Keratinocyte (primary cell): ENCODE results near the gene TENM3. TPM values are rescaled to one million over a fixed set of nuclear protein-coding genes. Genes with fewer than 3 reads are reported as not detected.

Source experiments
- DNase-seq: peaks from one replicate; pipeline ENCODE4 v3.0.0-alpha.2; 2011; ENCODE audit warnings: low read depth, missing footprints, low spot score
- FAIRE-seq: peaks from 2 replicates; lab custom pipeline; 2011; peaks lifted over from hg19 to GRCh38; lab: Jason Lieb, UNC
- H2AFZ ChIP-seq: 2 replicates; pipeline ENCODE4 v1.6.0; 2012; ENCODE audit warnings: low read length, control low read depth, inconsistent platforms; ENCODE audit not compliant: control insufficient read depth
- H3K27ac ChIP-seq: 2 replicates; pipeline ENCODE4 v1.5.1; 2011; ENCODE audit warnings: low read length; ENCODE audit not compliant: control insufficient read depth, insufficient read depth
- H3K27me3 ChIP-seq: 3 replicates; pipeline ENCODE4 v1.6.0; 2011; ENCODE audit warnings: low read length; ENCODE audit not compliant: control insufficient read depth, insufficient read depth; ENCODE audit errors: extremely low read depth
- H3K36me3 ChIP-seq, 2 experiments: 2 replicates in 1 of 2; 3 replicates in 1 of 2; pipeline ENCODE4 v1.5.1; 2011; ENCODE audit warnings: low read length in 2 of 2, mild to moderate bottlenecking in 1 of 2; ENCODE audit not compliant: control insufficient read depth in 2 of 2, insufficient read depth in 2 of 2; ENCODE audit errors: extremely low read depth in 1 of 2
- H3K4me1 ChIP-seq: 3 replicates; pipeline ENCODE4 v1.5.1; 2011; ENCODE audit warnings: low read length; ENCODE audit not compliant: control insufficient read depth, insufficient read depth; ENCODE audit errors: extremely low read depth
- H3K4me2 ChIP-seq: 3 replicates; pipeline ENCODE4 v1.6.0; 2011; ENCODE audit warnings: low read depth, low read length; ENCODE audit not compliant: control insufficient read depth, insufficient read depth; ENCODE audit errors: extremely low read depth
- H3K4me3 ChIP-seq, 3 experiments: fragments of 200-600 bp in 1 of 3; sonication (generic) in 1 of 3; 2 replicates in 2 of 3; 3 replicates in 1 of 3; pipeline ENCODE4 v1.5.1; 2011 to 2016; ENCODE audit warnings: low read length in 3 of 3, mild to moderate bottlenecking in 3 of 3, control low read depth in 2 of 3, inconsistent platforms in 1 of 3, low read depth in 1 of 3, mixed read lengths in 1 of 3, mixed run types in 1 of 3, moderate library complexity in 1 of 3; ENCODE audit not compliant: control insufficient read depth in 2 of 3, insufficient read depth in 2 of 3; ENCODE audit errors: extremely low read depth in 1 of 3
- H3K79me2 ChIP-seq: 2 replicates; pipeline ENCODE4 v1.6.0; 2012; ENCODE audit warnings: low read length; ENCODE audit not compliant: control insufficient read depth, insufficient read depth
- H3K9ac ChIP-seq: 3 replicates; pipeline ENCODE4 v1.6.0; 2011; ENCODE audit warnings: low read length; ENCODE audit not compliant: control insufficient read depth, insufficient read depth; ENCODE audit errors: extremely low read depth
- H3K9me1 ChIP-seq: 3 replicates; pipeline ENCODE4 v1.6.0; 2011; ENCODE audit warnings: low read length; ENCODE audit not compliant: control insufficient read depth, insufficient read depth; ENCODE audit errors: extremely low read depth
- H3K9me3 ChIP-seq: 2 replicates; pipeline ENCODE4 v1.5.1; 2012; ENCODE audit warnings: low read depth, low read length; ENCODE audit not compliant: control insufficient read depth
- H4K20me1 ChIP-seq: 3 replicates; pipeline ENCODE4 v1.6.0; 2011; ENCODE audit warnings: low read length; ENCODE audit not compliant: control insufficient read depth, insufficient read depth; ENCODE audit errors: extremely low read depth
- CTCF ChIP-seq, 3 experiments: IDR thresholded peaks in 1 of 3; conservative IDR thresholded peaks in 1 of 3; optimal IDR thresholded peaks in 1 of 3; 2 replicates in 2 of 3; 3 replicates in 1 of 3; pipeline versions ENCODE3 to v1.5.1; 2011; ENCODE audit warnings: low read length in 3 of 3, mild to moderate bottlenecking in 3 of 3, moderate library complexity in 2 of 3, control low read depth in 1 of 3, inconsistent platforms in 1 of 3; ENCODE audit not compliant: insufficient read depth in 2 of 3; ENCODE audit errors: extremely low read depth in 1 of 3
- EZH2 ChIP-seq: IDR thresholded peaks from one replicate; pipeline ENCODE4 v1.6.1; 2012; ENCODE audit warnings: inconsistent platforms, mild to moderate bottlenecking, low read length, moderate library complexity
- dilution Hi-C: fragments of 300-500 bp; cut with MboI; formaldehyde crosslinking; loops from one replicate; pipeline ENCODE4 v1.7.0; 2020; ENCODE audit warnings: low sequenced_read_pairs; ENCODE audit not compliant: extremely low pct_ligation_motif_present
- polyA plus RNA-seq, 5 experiments: library from polyadenylated mRNA; depleted of rRNA in 3 of 5; stranded (reverse) in 3 of 5; stranded (forward) in 1 of 5; unstranded in 1 of 5; fragments of >200 nt; gene quantifications; 1 replicate in 1 of 5; 2 replicates in 3 of 5; 3 replicates in 1 of 5; pipeline versions ENCODE4 v1.2.1 to v1.2.3, GENCODE V29; 2011 to 2012; ENCODE audit warnings: missing spikeins in 2 of 5, low read depth in 1 of 5, low replicate concordance in 1 of 5

The TENM3 gene
- polyA plus RNA-seq, 1 donor (not counting 4 experiments of a cell fraction or from before 2014, with no cell fraction given), result 17.0 TPM

GRCh38 chr4:182786991-182787390 lies 543.8 kb downstream of the TENM3 start:
- Histone ChIP-seq H3K9me1 (no peaks in the 10 kb centered on the region), H3K36me3 (peaks cover 4% of the 10 kb centered on the region in 2 experiments), H3K27ac (no peak overlapping the region), H4K20me1 (no peaks in the 10 kb centered on the region), H3K79me2 (no peaks in the 10 kb centered on the region), H3K4me1 (no peaks in the 10 kb centered on the region), H3K9ac (no peak overlapping the region), H3K27me3 (no peaks in the 10 kb centered on the region), H3K9me3 (no peaks in the 10 kb centered on the region), H2AFZ (no peak overlapping the region), H3K4me3 (no peak overlapping the region), H3K4me2 (no peak overlapping the region)
- DNase-seq, result no peak
- dilution Hi-C loops, result no loop called here
- TF ChIP-seq EZH2 (no peak), CTCF (optimal IDR thresholded peaks at IDR 0.05 in 1 of 3, IDR thresholded peaks at IDR 0.05 in 1 of 3, conservative IDR thresholded peaks at IDR 0.05 in 1 of 3; ENCODE audit: extremely low read depth in 1 of 3, insufficient read depth in 2 of 3, low read length in 3 of 3) (no peak)
- FAIRE-seq, result no peak

GRCh38 chr4:182788201-182788600 lies 545.0 kb downstream of the TENM3 start:
- H3K9me1 ChIP-seq, result no peaks in the 10 kb centered on the region
- dilution Hi-C loops, result no loop called here
- H3K36me3 ChIP-seq, result peaks cover 4 to 6% of the 10 kb centered on the region in 2 experiments
- no peak for FAIRE-seq
- no peaks in the 10 kb centered on the region for H4K20me1 ChIP-seq
- no peak overlapping the region for H2AFZ ChIP-seq
- no peak for TF ChIP-seq CTCF (optimal IDR thresholded peaks at IDR 0.05 in 1 of 3, IDR thresholded peaks at IDR 0.05 in 1 of 3, conservative IDR thresholded peaks at IDR 0.05 in 1 of 3; ENCODE audit: extremely low read depth in 1 of 3, insufficient read depth in 2 of 3, low read length in 3 of 3)
- no peak for TF ChIP-seq EZH2
- no peak overlapping the region for H3K27ac ChIP-seq
- no peak overlapping the region for H3K4me2 ChIP-seq
- no peak overlapping the region for H3K9ac ChIP-seq
- no peaks in the 10 kb centered on the region for H3K27me3 ChIP-seq
- H3K9me3 ChIP-seq, result no peaks in the 10 kb centered on the region
- no peak overlapping the region for H3K4me3 ChIP-seq
- H3K4me1 ChIP-seq, result no peaks in the 10 kb centered on the region
- DNase-seq, result no peak
- H3K79me2 ChIP-seq, result no peaks in the 10 kb centered on the region
